Mesenteric fat pad (tissue), 1 donor: ENCODE data around the gene TERT. TPM values are rescaled to one million over a fixed set of nuclear protein-coding genes. Genes with fewer than 3 reads are reported as not detected.
"Not testable (repeated sequence)": the region's sequence is repeated elsewhere in the genome, so short reads cannot be mapped to it uniquely, and the experiment has no call there.

Experiments used
- DNase-seq: peaks from one replicate; pipeline ENCODE4 v3.0.0-alpha.2; 2020; ENCODE audit warnings: low spot score
- total RNA-seq: library from RNA; stranded (reverse); fragmentation: NEBNext Ultra II Directional; extraction: Animal tissue kit (Norgen Biotek cat#: 25700); gene quantifications from one replicate; pipeline ENCODE4 v1.2.1, GENCODE V29; 2021
- donor health status: DM: yes; HTN: yes; CAD: no.

The TERT gene
- total RNA-seq, 1 donor from 2014 or later = not detected

- no peak for DNase-seq
These were observed 14.5 kb downstream of the TERT start for GRCh38 chr5:1280177-1281037.

GRCh38 chr5:1279443-1280151, 15.3 kb downstream of the TERT start:
- DNase-seq = no peak

GRCh38 chr5:1278656-1279442, 16.0 kb downstream of the TERT start:
- DNase-seq = no peak

- no peak for DNase-seq
These were observed 16.7 kb downstream of the TERT start for GRCh38 chr5:1278216-1278615.

GRCh38 chr5:1277781-1278180, 17.1 kb downstream of the TERT start:
- DNase-seq = no peak

GRCh38 chr5:1277331-1277730, 17.5 kb downstream of the TERT start:
- no peak for DNase-seq

- DNase-seq = no peak
These were observed 17.9 kb downstream of the TERT start for GRCh38 chr5:1276930-1277329.

GRCh38 chr5:1275397-1276391, 19.2 kb downstream of the TERT start:
- DNase-seq = not testable (repeated sequence)

GRCh38 chr5:1274471-1274870, 20.4 kb downstream of the TERT start:
- no peak for DNase-seq

- DNase-seq = no peak
These were observed 21.1 kb downstream of the TERT start for GRCh38 chr5:1273745-1274144.

GRCh38 chr5:1272201-1272600, 22.7 kb downstream of the TERT start:
- DNase-seq = no peak

- DNase-seq = no peak
These were observed 23.6 kb downstream of the TERT start for GRCh38 chr5:1270933-1271914.

GRCh38 chr5:1270426-1270825, 24.4 kb downstream of the TERT start:
- DNase-seq = no peak

- DNase-seq = no peak
These were observed 26.2 kb downstream of the TERT start for GRCh38 chr5:1268666-1269065.

- DNase-seq = no peak
These were observed 26.8 kb downstream of the TERT start for GRCh38 chr5:1268056-1268455.

GRCh38 chr5:1267464-1267863, 27.4 kb downstream of the TERT start:
- DNase-seq = not testable (repeated sequence)

GRCh38 chr5:1266791-1267190, 28.1 kb downstream of the TERT start:
- no peak for DNase-seq

GRCh38 chr5:1265461-1266455, 29.1 kb downstream of the TERT start:
- DNase-seq = no peak
